Fibroblast of mammary gland (primary cell): ENCODE results near the gene RCBTB1.

Experiments used
- DNase-seq: peaks from one replicate; pipeline ENCODE4 v3.0.0-alpha.2; 2010; ENCODE audit warnings: low read depth
- H3K4me3 ChIP-seq: 2 replicates; pipeline ENCODE4 v1.5.1; 2011; ENCODE audit warnings: low read depth, mild to moderate bottlenecking, low read length, moderate library complexity; ENCODE audit not compliant: control insufficient read depth
- CTCF ChIP-seq: conservative IDR thresholded peaks from 2 replicates; pipeline ENCODE4 v1.5.1; 2011; ENCODE audit warnings: low read depth, low read length, inconsistent platforms; ENCODE audit not compliant: control insufficient read depth, insufficient read depth

RCBTB1 gene

GRCh38 chr13:49586717-49587116 lies 1.4 kb upstream of the RCBTB1 start:
- no peak for TF ChIP-seq CTCF
- DNase-seq, result peak; percentile 32
- no peak overlapping the region for H3K4me3 ChIP-seq

- DNase-seq, result peak; percentile 10
- no peak for TF ChIP-seq CTCF
- H3K4me3 ChIP-seq, result peak overlapping the region; percentile 86
These were observed 581 bp downstream of the RCBTB1 start for GRCh38 chr13:49584771-49585182.

- no peak overlapping the region for H3K4me3 ChIP-seq
- DNase-seq, result no peak
- TF ChIP-seq CTCF, result no peak
These were observed 4.2 kb downstream of the RCBTB1 start for GRCh38 chr13:49580980-49581680.

GRCh38 chr13:49579501-49579900 lies 5.9 kb downstream of the RCBTB1 start:
- no peak for TF ChIP-seq CTCF
- H3K4me3 ChIP-seq, result no peak overlapping the region
- DNase-seq, result no peak

- DNase-seq, result no peak
- TF ChIP-seq CTCF, result no peak
- no peak overlapping the region for H3K4me3 ChIP-seq
These were observed 13.8 kb downstream of the RCBTB1 start for GRCh38 chr13:49571299-49572240.

- DNase-seq, result no peak
These were observed 15.2 kb downstream of the RCBTB1 start for GRCh38 chr13:49569993-49570689.

More at GRCh38 chr13:49569993-49570689, 15.2 kb downstream of the RCBTB1 start:
- no peak for TF ChIP-seq CTCF
- no peak overlapping the region for H3K4me3 ChIP-seq
